A549 (cell line): ENCODE measurements around the gene PIP4K2B. TPM values are rescaled to one million over a fixed set of nuclear protein-coding genes. Genes with fewer than 3 reads are reported as not detected.
A peak's percentile ranks its signal among the peaks of the same experiment; 100 is the strongest.

Experiments
- ATAC-seq, 2 experiments: fragments of 200-7000 bp in 1 of 2; fragments of >200 bp in 1 of 2; cut with Nextera tagmentation in 1 of 2; cut with Tn5 transposase in 1 of 2; 3 replicates each; pipeline versions ENCODE4 v1.8.0 to v1.9.1; 2018 to 2020; ENCODE audit warnings: mild to moderate bottlenecking in 1 of 2, moderate library complexity in 1 of 2
- CTCF ChIA-PET: fragments of 300-600 bp; sonication (Branson Sonifier 250); formaldehyde crosslinking; extraction: SDS; loops from one replicate; lab custom pipeline; 2021; ENCODE audit warnings: antibody characterized with exemption, inconsistent platforms; lab: Yijun Ruan, JAX
- POLR2A ChIA-PET: fragments of 350-600 bp; formaldehyde crosslinking; extraction: SDS; loops from one replicate; lab custom pipeline; 2021; ENCODE audit warnings: antibody characterized with exemption, inconsistent platforms; lab: Yijun Ruan, JAX
- DNase-seq, 2 experiments: peaks; one replicate each; pipeline versions ENCODE4 v3.0.0 to v3.0.0-alpha.2; 2011 to 2016; ENCODE audit warnings: low read depth in 1 of 2, low spot score in 1 of 2
- FAIRE-seq: peaks from 2 replicates; lab custom pipeline; 2011; peaks lifted over from hg19 to GRCh38; lab: Jason Lieb, UNC
- H3K27ac ChIP-seq, 2 experiments: fragments of >200 bp; sonication (Bioruptor Twin); formaldehyde crosslinking; 3 replicates each; pipeline ENCODE4 v1.5.1; 2016 to 2017
- H3K4me1 ChIP-seq: fragments of >200 bp; sonication (Bioruptor Twin); formaldehyde crosslinking; 3 replicates; pipeline ENCODE4 v1.6.1; 2016
- H3K4me2 ChIP-seq: fragments of >200 bp; sonication (Bioruptor Twin); formaldehyde crosslinking; 3 replicates; pipeline ENCODE4 v1.6.1; 2016
- H3K4me3 ChIP-seq: fragments of >200 bp; sonication (Bioruptor Twin); formaldehyde crosslinking; 3 replicates; pipeline ENCODE4 v1.5.1; 2016
- H3K9me3 ChIP-seq: fragments of >200 bp; sonication (Bioruptor Twin); formaldehyde crosslinking; 3 replicates; pipeline ENCODE4 v1.6.1; 2016
- BHLHE40 ChIP-seq: IDR thresholded peaks from 2 replicates; pipeline ENCODE4 v1.6.1; 2012; ENCODE audit warnings: low read depth, low read length, inconsistent platforms
- CBX8 ChIP-seq: fragments of 200-600 bp; sonication (generic); IDR thresholded peaks from 2 replicates; pipeline ENCODE4 v1.6.1; 2016
- CEBPB ChIP-seq, 2 experiments: fragments of >200 bp in 1 of 2; sonication (Bioruptor Twin) in 1 of 2; formaldehyde crosslinking in 1 of 2; IDR thresholded peaks; 2 replicates each; pipeline ENCODE4 v1.6.1; 2012 to 2016
- ESRRA ChIP-seq: fragments of 150-350 bp; IDR thresholded peaks from 2 replicates; pipeline ENCODE4 v1.6.1; 2014; ENCODE audit warnings: mild to moderate bottlenecking, low read length, borderline replicate concordance
- FOSB ChIP-seq: fragments of 250-450 bp; sonication (Bioruptor Pico); IDR thresholded peaks from 2 replicates; pipeline ENCODE4 v1.5.0; 2020; ENCODE audit warnings: mild to moderate bottlenecking, moderate library complexity
- GATA3 ChIP-seq: IDR thresholded peaks from 2 replicates; pipeline ENCODE4 v1.6.1; 2012; ENCODE audit warnings: borderline replicate concordance
- HEYL ChIP-seq: fragments of 250-450 bp; sonication (Bioruptor Pico); IDR thresholded peaks from 2 replicates; pipeline ENCODE4 v1.8.0; 2021; ENCODE audit warnings: mild to moderate bottlenecking, moderate library complexity
- HOXA7 ChIP-seq: fragments of 250-450 bp; sonication (Bioruptor Pico); IDR thresholded peaks from 2 replicates; pipeline ENCODE4 v1.5.0; 2020; ENCODE audit warnings: mild to moderate bottlenecking, moderate library complexity
- HOXB5 ChIP-seq: fragments of 250-450 bp; sonication (Bioruptor Pico); IDR thresholded peaks from 2 replicates; pipeline ENCODE4 v1.5.0; 2020; ENCODE audit warnings: mild to moderate bottlenecking, moderate library complexity
- JUN ChIP-seq, 2 experiments: fragments of >200 bp; sonication (Bioruptor Twin); formaldehyde crosslinking; IDR thresholded peaks; 2 replicates in 1 of 2; 3 replicates in 1 of 2; pipeline ENCODE4 v1.6.1; 2016 to 2017
- KDM1A ChIP-seq: fragments of 200-600 bp; sonication (generic); IDR thresholded peaks from 2 replicates; pipeline ENCODE4 v1.6.1; 2016; ENCODE audit warnings: low read depth, mild to moderate bottlenecking
- MAZ ChIP-seq: fragments of 150-350 bp; IDR thresholded peaks from 2 replicates; pipeline ENCODE4 v1.6.1; 2014; ENCODE audit warnings: antibody characterized with exemption, low read depth, low read length, borderline replicate concordance
- MYC ChIP-seq: IDR thresholded peaks from 2 replicates; pipeline ENCODE4 v1.6.1; 2012; ENCODE audit warnings: mild to moderate bottlenecking, inconsistent platforms, low read length, improper control_type of control experiment, borderline replicate concordance
- NR3C1 ChIP-seq: fragments of >200 bp; sonication (Bioruptor Twin); formaldehyde crosslinking; IDR thresholded peaks from 3 replicates; pipeline ENCODE4 v1.6.1; 2017
- PHF8 ChIP-seq: fragments of 200-600 bp; sonication (generic); IDR thresholded peaks from 2 replicates; pipeline ENCODE4 v1.6.1; 2016; ENCODE audit warnings: low read depth, mild to moderate bottlenecking, antibody characterized with exemption, moderate library complexity, borderline replicate concordance
- POLR2A ChIP-seq: IDR thresholded peaks from 2 replicates; pipeline ENCODE4 v1.6.1; 2012; ENCODE audit warnings: mild to moderate bottlenecking, low read length
- POLR2AphosphoS2 ChIP-seq: conservative IDR thresholded peaks from 2 replicates; pipeline ENCODE4 v1.6.1; 2012; ENCODE audit warnings: low read length, improper control_type of control experiment, inconsistent platforms
- RAD21 ChIP-seq, 2 experiments: fragments of >200 bp in 1 of 2; sonication (Bioruptor Twin) in 1 of 2; formaldehyde crosslinking in 1 of 2; IDR thresholded peaks in 1 of 2; conservative IDR thresholded peaks in 1 of 2; 2 replicates in 1 of 2; 3 replicates in 1 of 2; pipeline ENCODE4 v1.6.1; 2012 to 2018; ENCODE audit warnings: inconsistent platforms in 1 of 2
- RARB ChIP-seq: fragments of 250-450 bp; sonication (Bioruptor Pico); IDR thresholded peaks from 2 replicates; pipeline ENCODE4 v1.8.0; 2021; ENCODE audit warnings: mild to moderate bottlenecking, moderate library complexity
- RFX5 ChIP-seq: fragments of 450-650 bp; IDR thresholded peaks from 2 replicates; pipeline ENCODE4 v1.7.1; 2014; ENCODE audit warnings: antibody characterized with exemption, mild to moderate bottlenecking, moderate library complexity
- SREBF2 ChIP-seq: fragments of 450-650 bp; IDR thresholded peaks from 2 replicates; pipeline ENCODE4 v1.6.1; 2014; ENCODE audit warnings: mild to moderate bottlenecking, moderate library complexity
- TFCP2L1 ChIP-seq: fragments of 250-450 bp; sonication (Bioruptor Pico); IDR thresholded peaks from 2 replicates; pipeline ENCODE4 v1.5.0; 2021; ENCODE audit warnings: mild to moderate bottlenecking
- TP53 ChIP-seq: fragments of 250-450 bp; sonication (Bioruptor Pico); IDR thresholded peaks from 2 replicates; pipeline ENCODE4 v1.5.0; 2021; ENCODE audit warnings: mild to moderate bottlenecking, moderate library complexity
- ZC3H11A ChIP-seq: fragments of 450-650 bp; IDR thresholded peaks from 2 replicates; pipeline ENCODE4 v1.6.1; 2014; ENCODE audit warnings: antibody characterized with exemption, mild to moderate bottlenecking
- ZSCAN20 ChIP-seq: fragments of 250-450 bp; sonication (Bioruptor Pico); IDR thresholded peaks from 2 replicates; pipeline ENCODE4 v1.8.0; 2022; ENCODE audit warnings: mild to moderate bottlenecking, moderate library complexity
- WGBS: methylation state at CpG from one replicate; pipeline ENCODE4 v1.1.6; 2017; ENCODE audit errors: missing lambda C conversion rate; 5-methylcytosine and 5-hydroxymethylcytosine counted together
- polyA minus RNA-seq: library from RNA; depleted of rRNA, polyadenylated mRNA; stranded (reverse); fragments of >200 nt; gene quantifications from 2 replicates; pipeline ENCODE4 v1.2.3, GENCODE V29; 2011; rRNA and poly(A)+ RNA removed
- polyA plus RNA-seq, 4 experiments: library from polyadenylated mRNA; depleted of rRNA in 3 of 4; stranded (reverse); fragments of >200 nt; fragmentation: RNase III in 1 of 4; extraction: RNeasy Plus Mini Kit Qiagen cat#74134 plus additional on column Dnase treatment in 1 of 4; gene quantifications; 2 replicates in 3 of 4; 3 replicates in 1 of 4; pipeline ENCODE4 v1.2.3, GENCODE V29; 2011 to 2017
- TF ChIP-seq, protein P1 (sequence below): IDR thresholded peaks from 2 replicates; pipeline ENCODE4 v1.6.1; 2012; ENCODE audit warnings: low read depth, borderline replicate concordance
- TF ChIP-seq, protein P2 (sequence below): IDR thresholded peaks from 2 replicates; pipeline ENCODE4 v1.6.1; 2012
- TF ChIP-seq, protein P3 (sequence below): fragments of 200-600 bp; sonication (generic); IDR thresholded peaks from 2 replicates; pipeline ENCODE4 v1.6.1; 2016; ENCODE audit warnings: antibody characterized with exemption, mild to moderate bottlenecking, moderate library complexity
- TF ChIP-seq, protein P4 (sequence below): fragments of >200 bp; sonication (Bioruptor Twin); formaldehyde crosslinking; IDR thresholded peaks from 3 replicates; pipeline ENCODE4 v1.6.1; 2016
- TF ChIP-seq, protein P5 (sequence below): fragments of 250-450 bp; sonication (Bioruptor Pico); IDR thresholded peaks from 2 replicates; pipeline ENCODE4 v1.5.0; 2020; ENCODE audit warnings: low read depth, mild to moderate bottlenecking, moderate library complexity
- TF ChIP-seq, protein P6 (sequence below): IDR thresholded peaks from 2 replicates; pipeline ENCODE4 v1.6.1; 2012

Gene PIP4K2B
- polyA plus RNA-seq (2011; rRNA removed) = 40.3 and 42.5 TPM in 2 replicates
- 35.4 and 40.9 TPM in 2 replicates for polyA plus RNA-seq (2012; cell fraction: cytosol; rRNA removed)
- 41.8 and 43.7 TPM in 2 replicates for polyA plus RNA-seq (2012; cell fraction: nucleus; rRNA removed)
- 53.7 to 56.7 TPM (median 55.3 TPM) in 3 replicates for polyA plus RNA-seq (2017; fragmentation: RNase III; extraction: RNeasy Plus Mini Kit Qiagen cat#74134 plus additional on column Dnase treatment)
- 49.7 and 56.2 TPM in 2 replicates for polyA minus RNA-seq

DNA sequence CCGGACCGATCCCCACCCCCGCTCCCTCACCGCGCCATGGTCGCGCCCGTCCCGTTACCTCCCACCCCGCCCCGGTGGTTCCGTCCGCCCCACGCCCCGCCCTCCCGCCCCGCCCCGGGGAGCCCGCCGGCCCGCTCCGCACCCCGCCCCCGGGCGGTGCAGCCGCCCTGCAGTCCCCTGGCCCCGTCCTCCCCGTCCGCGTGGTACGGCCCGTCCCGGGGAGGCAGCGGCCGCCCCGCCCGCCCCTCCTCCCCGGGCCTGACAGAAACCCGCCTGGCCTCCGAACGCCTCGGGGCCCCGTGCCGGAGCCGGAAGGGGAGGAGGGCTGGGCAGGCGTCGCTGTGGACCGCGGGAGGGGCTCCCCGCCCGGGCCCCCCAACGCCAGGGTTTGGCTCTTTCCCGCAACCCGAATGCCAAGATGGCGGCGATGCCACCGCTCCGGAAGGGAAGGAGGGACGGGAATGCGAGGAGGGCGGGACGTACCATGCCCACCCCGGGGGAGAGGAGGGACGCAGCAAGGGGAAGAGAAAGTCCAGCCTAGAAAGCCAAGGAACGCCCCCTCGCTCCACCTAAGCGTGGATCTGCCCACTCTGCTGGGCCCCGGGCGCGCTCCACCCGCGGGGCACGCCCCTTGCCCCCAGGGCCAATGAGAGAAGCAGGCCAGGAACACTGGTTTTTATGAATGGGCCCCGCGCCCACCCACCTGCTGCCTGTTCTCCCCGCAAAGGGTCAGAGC lies at the start of gene PIP4K2B:
Gene PIP4K2B, minus strand, starts transcription at position 56 of the 736 bp plus-strand sequence. CDS start 132 bp downstream, outside the sequence.
- 2% methylated on average over 22 of the region's 76 CpGs for WGBS
- CTCF ChIA-PET = interaction anchor here (0.6 to 3.2 kb wide), 5 partner anchors 12 to 123 kb away, joined by 3 to 17 read pairs (median 3); no protein-coding TSS in a partner anchor
- no peak for FAIRE-seq
- peak; percentile 79; the same call in 1 of the 2 replicates for TF ChIP-seq FOSB (CRISPR knock-in tag)
- TF ChIP-seq, protein P1, sequence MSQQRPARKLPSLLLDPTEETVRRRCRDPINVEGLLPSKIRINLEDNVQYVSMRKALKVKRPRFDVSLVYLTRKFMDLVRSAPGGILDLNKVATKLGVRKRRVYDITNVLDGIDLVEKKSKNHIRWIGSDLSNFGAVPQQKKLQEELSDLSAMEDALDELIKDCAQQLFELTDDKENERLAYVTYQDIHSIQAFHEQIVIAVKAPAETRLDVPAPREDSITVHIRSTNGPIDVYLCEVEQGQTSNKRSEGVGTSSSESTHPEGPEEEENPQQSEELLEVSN = no peak
- TF ChIP-seq KDM1A = no peak
- peak; percentile 76; the same call in 1 of the 2 replicates for TF ChIP-seq PHF8
- TF ChIP-seq MAZ = no peak
- peak; percentile 69 for TF ChIP-seq BHLHE40
- TF ChIP-seq RARB (CRISPR knock-in tag) = no peak
- TF ChIP-seq, protein P2, sequence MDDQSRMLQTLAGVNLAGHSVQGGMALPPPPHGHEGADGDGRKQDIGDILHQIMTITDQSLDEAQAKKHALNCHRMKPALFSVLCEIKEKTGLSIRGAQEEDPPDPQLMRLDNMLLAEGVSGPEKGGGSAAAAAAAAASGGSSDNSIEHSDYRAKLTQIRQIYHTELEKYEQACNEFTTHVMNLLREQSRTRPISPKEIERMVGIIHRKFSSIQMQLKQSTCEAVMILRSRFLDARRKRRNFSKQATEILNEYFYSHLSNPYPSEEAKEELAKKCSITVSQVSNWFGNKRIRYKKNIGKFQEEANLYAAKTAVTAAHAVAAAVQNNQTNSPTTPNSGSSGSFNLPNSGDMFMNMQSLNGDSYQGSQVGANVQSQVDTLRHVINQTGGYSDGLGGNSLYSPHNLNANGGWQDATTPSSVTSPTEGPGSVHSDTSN = peak; percentile 26; the same call in 1 of the 2 replicates
- peak; percentile 94; the same call in 1 of the 2 replicates for TF ChIP-seq POLR2AphosphoS2
- TF ChIP-seq CBX8 = no peak
- TF ChIP-seq TFCP2L1 (CRISPR knock-in tag) = peak; percentile 81
- peak; percentile 56; the same call in 1 of the 2 replicates for TF ChIP-seq MYC
- TF ChIP-seq ZC3H11A = no peak
- TF ChIP-seq, protein P3, sequence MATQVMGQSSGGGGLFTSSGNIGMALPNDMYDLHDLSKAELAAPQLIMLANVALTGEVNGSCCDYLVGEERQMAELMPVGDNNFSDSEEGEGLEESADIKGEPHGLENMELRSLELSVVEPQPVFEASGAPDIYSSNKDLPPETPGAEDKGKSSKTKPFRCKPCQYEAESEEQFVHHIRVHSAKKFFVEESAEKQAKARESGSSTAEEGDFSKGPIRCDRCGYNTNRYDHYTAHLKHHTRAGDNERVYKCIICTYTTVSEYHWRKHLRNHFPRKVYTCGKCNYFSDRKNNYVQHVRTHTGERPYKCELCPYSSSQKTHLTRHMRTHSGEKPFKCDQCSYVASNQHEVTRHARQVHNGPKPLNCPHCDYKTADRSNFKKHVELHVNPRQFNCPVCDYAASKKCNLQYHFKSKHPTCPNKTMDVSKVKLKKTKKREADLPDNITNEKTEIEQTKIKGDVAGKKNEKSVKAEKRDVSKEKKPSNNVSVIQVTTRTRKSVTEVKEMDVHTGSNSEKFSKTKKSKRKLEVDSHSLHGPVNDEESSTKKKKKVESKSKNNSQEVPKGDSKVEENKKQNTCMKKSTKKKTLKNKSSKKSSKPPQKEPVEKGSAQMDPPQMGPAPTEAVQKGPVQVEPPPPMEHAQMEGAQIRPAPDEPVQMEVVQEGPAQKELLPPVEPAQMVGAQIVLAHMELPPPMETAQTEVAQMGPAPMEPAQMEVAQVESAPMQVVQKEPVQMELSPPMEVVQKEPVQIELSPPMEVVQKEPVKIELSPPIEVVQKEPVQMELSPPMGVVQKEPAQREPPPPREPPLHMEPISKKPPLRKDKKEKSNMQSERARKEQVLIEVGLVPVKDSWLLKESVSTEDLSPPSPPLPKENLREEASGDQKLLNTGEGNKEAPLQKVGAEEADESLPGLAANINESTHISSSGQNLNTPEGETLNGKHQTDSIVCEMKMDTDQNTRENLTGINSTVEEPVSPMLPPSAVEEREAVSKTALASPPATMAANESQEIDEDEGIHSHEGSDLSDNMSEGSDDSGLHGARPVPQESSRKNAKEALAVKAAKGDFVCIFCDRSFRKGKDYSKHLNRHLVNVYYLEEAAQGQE = no peak
- TF ChIP-seq GATA3 = peak; percentile 83
- no peak for TF ChIP-seq NR3C1
- TF ChIP-seq HEYL = no peak
- TF ChIP-seq RAD21 (conservative IDR thresholded peaks at IDR 0.05 in 1 of 2, IDR thresholded peaks at IDR 0.05 in 1 of 2) = no peak
- no peak for TF ChIP-seq CEBPB (IDR thresholded peaks at IDR 0.05)
- peak; percentile 71; the same call in 1 of the 2 replicates for TF ChIP-seq TP53
- no peak for TF ChIP-seq ZSCAN20 (CRISPR knock-in tag)
- peak; percentile 17; the same call in 1 of the 2 replicates for TF ChIP-seq RFX5
- peak; percentile 95 to 99 for TF ChIP-seq JUN (IDR thresholded peaks at IDR 0.05)
- peak; percentile 69; the same call in 1 of the 2 replicates for TF ChIP-seq HOXA7 (CRISPR knock-in tag)
- TF ChIP-seq, protein P4, sequence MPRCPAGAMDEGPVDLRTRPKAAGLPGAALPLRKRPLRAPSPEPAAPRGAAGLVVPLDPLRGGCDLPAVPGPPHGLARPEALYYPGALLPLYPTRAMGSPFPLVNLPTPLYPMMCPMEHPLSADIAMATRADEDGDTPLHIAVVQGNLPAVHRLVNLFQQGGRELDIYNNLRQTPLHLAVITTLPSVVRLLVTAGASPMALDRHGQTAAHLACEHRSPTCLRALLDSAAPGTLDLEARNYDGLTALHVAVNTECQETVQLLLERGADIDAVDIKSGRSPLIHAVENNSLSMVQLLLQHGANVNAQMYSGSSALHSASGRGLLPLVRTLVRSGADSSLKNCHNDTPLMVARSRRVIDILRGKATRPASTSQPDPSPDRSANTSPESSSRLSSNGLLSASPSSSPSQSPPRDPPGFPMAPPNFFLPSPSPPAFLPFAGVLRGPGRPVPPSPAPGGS = peak; percentile 89; the same call in 1 of the 3 replicates
- TF ChIP-seq SREBF2 = no peak
- TF ChIP-seq POLR2A = peak; percentile 54
- TF ChIP-seq HOXB5 = peak; percentile 41; the same call in 1 of the 2 replicates
- TF ChIP-seq, protein P5, sequence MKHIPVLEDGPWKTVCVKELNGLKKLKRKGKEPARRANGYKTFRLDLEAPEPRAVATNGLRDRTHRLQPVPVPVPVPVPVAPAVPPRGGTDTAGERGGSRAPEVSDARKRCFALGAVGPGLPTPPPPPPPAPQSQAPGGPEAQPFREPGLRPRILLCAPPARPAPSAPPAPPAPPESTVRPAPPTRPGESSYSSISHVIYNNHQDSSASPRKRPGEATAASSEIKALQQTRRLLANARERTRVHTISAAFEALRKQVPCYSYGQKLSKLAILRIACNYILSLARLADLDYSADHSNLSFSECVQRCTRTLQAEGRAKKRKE (CRISPR knock-in tag) = no peak
- TF ChIP-seq, protein P6, sequence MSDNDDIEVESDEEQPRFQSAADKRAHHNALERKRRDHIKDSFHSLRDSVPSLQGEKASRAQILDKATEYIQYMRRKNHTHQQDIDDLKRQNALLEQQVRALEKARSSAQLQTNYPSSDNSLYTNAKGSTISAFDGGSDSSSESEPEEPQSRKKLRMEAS = peak; percentile 81
- no peak for TF ChIP-seq ESRRA

More for the DNA sequence above, at the start of gene PIP4K2B:
- Histone ChIP-seq H3K4me1 (peaks cover 27% of the 10 kb centered on the region), H3K27ac (peak within 1 kb of the TSS; percentile 92 to 98), H3K4me2 (peak within 1 kb of the TSS; percentile 93), H3K9me3 (0 out of 3 replicates have a peak, but pooled peaks cover 2% of the 10 kb centered on the region), H3K4me3 (peak within 1 kb of the TSS; percentile 91)
- ATAC-seq (peak; percentile 91 to 96), DNase-seq (peak; percentile 99)
- POLR2A ChIA-PET = interaction anchor here (1.0 to 2.2 kb wide), 6 partner anchors 25 to 70 kb away, joined by 3 to 4 read pairs (median 3); partner anchors contain the start of genes CWC25 and LASP1
